Sigmoid colon (tissue), 7 donors: ENCODE measurements around the gene HS3ST6. TPM values are rescaled to one million over a fixed set of nuclear protein-coding genes. Genes with fewer than 3 reads are reported as not detected.
"Not testable (repeated sequence)": the region's sequence is repeated elsewhere in the genome, so short reads cannot be mapped to it uniquely, and the experiment has no call there.

Experiments used
- DNase-seq: peaks from one replicate; pipeline ENCODE4 v3.0.0-alpha.2; 2019
- H3K27ac ChIP-seq, 4 donors: fragments of 200-600 bp; sonication (generic); one replicate each; pipeline ENCODE4 v1.5.1; 2016 to 2019; ENCODE audit warnings: mild to moderate bottlenecking in 1 of 4
- H3K27me3 ChIP-seq, 3 donors: fragments of 200-600 bp; sonication (generic); one replicate each; pipeline ENCODE4 v1.5.1; 2019; ENCODE audit warnings: mild to moderate bottlenecking in 1 of 3
- H3K36me3 ChIP-seq, 4 donors: fragments of 200-600 bp; sonication (generic); one replicate each; pipeline ENCODE4 v1.5.1; 2016 to 2019
- H3K4me1 ChIP-seq, 4 donors: fragments of 200-600 bp; sonication (generic); one replicate each; pipeline ENCODE4 v1.5.1; 2017 to 2019
- H3K4me3 ChIP-seq, 4 donors: fragments of 200-600 bp; sonication (generic); one replicate each; pipeline ENCODE4 v1.5.1; 2017 to 2019; ENCODE audit warnings: mild to moderate bottlenecking in 2 of 4, moderate library complexity in 1 of 4
- H3K9me3 ChIP-seq, 4 donors: fragments of 200-600 bp in 3 of 4; sonication (generic) in 3 of 4; one replicate each; pipeline versions ENCODE4 v1.5.1 to v1.6.1; 2013 to 2019
- EP300 ChIP-seq, 4 donors: sonication (generic); formaldehyde crosslinking; IDR thresholded peaks; one replicate each; pipeline ENCODE4 v1.6.1; 2017; ENCODE audit warnings: antibody characterized with exemption in 4 of 4
- POLR2A ChIP-seq, 2 donors: fragments of 450-650 bp; IDR thresholded peaks; one replicate each; pipeline ENCODE4 v1.6.1; 2016; ENCODE audit warnings: antibody characterized with exemption in 2 of 2, mild to moderate bottlenecking in 2 of 2, moderate library complexity in 2 of 2
- POLR2AphosphoS5 ChIP-seq, 4 donors: sonication (generic); formaldehyde crosslinking; IDR thresholded peaks; one replicate each; pipeline ENCODE4 v1.6.1; 2017; ENCODE audit warnings: antibody characterized with exemption in 4 of 4
- WGBS, 2 donors: extraction: QIAGEN DNeasy Blood & Tissue Kit; methylation state at CpG; one replicate each; pipeline ENCODE4 v1.1.7; 2013; 5-methylcytosine and 5-hydroxymethylcytosine counted together
- intact Hi-C: fragments of 100-400 bp; cut with DNase I; formaldehyde crosslinking; loops from one replicate; pipeline ENCODE4 v1.15.1; 2023
- polyA plus RNA-seq, 3 donors: library from polyadenylated mRNA; stranded (reverse); fragments of 200-250 nt; gene quantifications; one replicate each; pipeline ENCODE4 v1.2.3, GENCODE V29; 2013
- total RNA-seq, 4 donors: library from RNA; depleted of rRNA; stranded (reverse); fragments of >200 nt; gene quantifications; one replicate each; pipeline ENCODE4 v1.1.0, GENCODE V29; 2016
- TF ChIP-seq, protein P1 (sequence below), 4 experiments: fragments of 450-650 bp in 3 of 4; fragments of 200-600 bp in 1 of 4; IDR thresholded peaks; one replicate each; pipeline ENCODE4 v1.5.1; 2016 to 2019; ENCODE audit warnings: antibody characterized with exemption in 4 of 4, mild to moderate bottlenecking in 3 of 4, moderate library complexity in 2 of 4
- donor health status: healthy with polysubstance abuse.
- donor health status: Bipolar disorder and iron deficiency.
- donor health status: healthy.

HS3ST6 gene
- total and polyA plus RNA-seq, 7 donors, result 0.09 to 6.0 TPM; not detected in 5

DNA sequence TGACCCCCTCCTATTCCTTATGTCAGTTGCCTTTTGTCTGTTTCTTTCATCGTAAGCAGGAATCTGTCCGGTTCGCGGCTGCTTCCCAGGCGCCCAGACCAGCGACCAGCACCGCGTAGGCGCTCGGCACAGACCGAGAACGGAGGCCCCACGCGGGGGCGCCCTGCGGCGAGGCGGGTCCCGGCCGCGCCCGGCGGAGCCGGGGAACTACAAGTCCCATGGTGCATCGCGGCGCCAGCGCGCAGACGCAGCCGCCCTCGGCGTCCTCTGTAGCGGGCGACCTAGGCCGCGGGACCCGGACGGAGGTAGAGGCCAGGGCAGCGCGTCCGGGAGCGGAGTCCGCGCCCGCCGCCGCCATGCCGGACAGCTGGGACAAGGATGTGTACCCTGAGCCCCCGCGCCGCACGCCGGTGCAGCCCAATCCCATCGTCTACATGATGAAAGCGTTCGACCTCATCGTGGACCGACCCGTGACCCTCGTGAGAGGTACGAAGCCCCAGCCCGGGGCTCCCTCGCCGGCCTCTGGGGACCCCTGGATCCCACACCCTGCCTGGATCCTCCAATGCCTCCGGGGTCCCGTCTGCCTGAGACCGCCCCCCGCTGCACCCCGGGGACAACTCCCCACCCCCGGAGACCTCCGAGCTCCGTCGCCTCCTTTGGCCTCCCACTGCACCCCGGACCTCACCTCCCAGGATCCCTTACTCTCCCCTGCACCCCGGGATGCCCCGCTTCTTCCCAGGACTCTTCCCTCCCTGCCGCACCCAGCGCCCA is 41.2 kb upstream of the HS3ST6 start, which contains the start of gene NDUFB10:
Gene NDUFB10, plus strand, starts transcription at position 270 of the 771 bp plus-strand sequence. Its CDS starts 87 bp downstream, at position 357.
- Histone ChIP-seq H3K9me3 (no peaks in the 10 kb centered on the region), H3K4me3 (peak within 1 kb of the TSS; percentile 79 to 88 (median 80)), H3K4me1 (peaks cover 0 to 34% (median 29%) of the 10 kb centered on the region in 4 donors), H3K27me3 (no peaks in the 10 kb centered on the region), H3K36me3 (peaks cover 12 to 27% (median 22%) of the 10 kb centered on the region in 4 donors), H3K27ac (peak within 1 kb of the TSS; percentile 89 to 93 (median 92))
- WGBS, 2 donors, result 1% methylated on average over 79 of the region's 79 CpGs
- intact Hi-C loops, result no loop called here
- DNase-seq, result peak; percentile 96
- TF ChIP-seq POLR2AphosphoS5 (IDR thresholded peaks at IDR 0.05) (peak; percentile 84 to 95 (median 94)), EP300 (IDR thresholded peaks at IDR 0.05) (no peak), POLR2A (IDR thresholded peaks at IDR 0.05) (peak; percentile 55 to 86)
- TF ChIP-seq, protein P1, sequence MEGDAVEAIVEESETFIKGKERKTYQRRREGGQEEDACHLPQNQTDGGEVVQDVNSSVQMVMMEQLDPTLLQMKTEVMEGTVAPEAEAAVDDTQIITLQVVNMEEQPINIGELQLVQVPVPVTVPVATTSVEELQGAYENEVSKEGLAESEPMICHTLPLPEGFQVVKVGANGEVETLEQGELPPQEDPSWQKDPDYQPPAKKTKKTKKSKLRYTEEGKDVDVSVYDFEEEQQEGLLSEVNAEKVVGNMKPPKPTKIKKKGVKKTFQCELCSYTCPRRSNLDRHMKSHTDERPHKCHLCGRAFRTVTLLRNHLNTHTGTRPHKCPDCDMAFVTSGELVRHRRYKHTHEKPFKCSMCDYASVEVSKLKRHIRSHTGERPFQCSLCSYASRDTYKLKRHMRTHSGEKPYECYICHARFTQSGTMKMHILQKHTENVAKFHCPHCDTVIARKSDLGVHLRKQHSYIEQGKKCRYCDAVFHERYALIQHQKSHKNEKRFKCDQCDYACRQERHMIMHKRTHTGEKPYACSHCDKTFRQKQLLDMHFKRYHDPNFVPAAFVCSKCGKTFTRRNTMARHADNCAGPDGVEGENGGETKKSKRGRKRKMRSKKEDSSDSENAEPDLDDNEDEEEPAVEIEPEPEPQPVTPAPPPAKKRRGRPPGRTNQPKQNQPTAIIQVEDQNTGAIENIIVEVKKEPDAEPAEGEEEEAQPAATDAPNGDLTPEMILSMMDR (IDR thresholded peaks at IDR 0.05), result peak in 3 of 4 experiments; percentile 18 to 57 (median 45)

DNA sequence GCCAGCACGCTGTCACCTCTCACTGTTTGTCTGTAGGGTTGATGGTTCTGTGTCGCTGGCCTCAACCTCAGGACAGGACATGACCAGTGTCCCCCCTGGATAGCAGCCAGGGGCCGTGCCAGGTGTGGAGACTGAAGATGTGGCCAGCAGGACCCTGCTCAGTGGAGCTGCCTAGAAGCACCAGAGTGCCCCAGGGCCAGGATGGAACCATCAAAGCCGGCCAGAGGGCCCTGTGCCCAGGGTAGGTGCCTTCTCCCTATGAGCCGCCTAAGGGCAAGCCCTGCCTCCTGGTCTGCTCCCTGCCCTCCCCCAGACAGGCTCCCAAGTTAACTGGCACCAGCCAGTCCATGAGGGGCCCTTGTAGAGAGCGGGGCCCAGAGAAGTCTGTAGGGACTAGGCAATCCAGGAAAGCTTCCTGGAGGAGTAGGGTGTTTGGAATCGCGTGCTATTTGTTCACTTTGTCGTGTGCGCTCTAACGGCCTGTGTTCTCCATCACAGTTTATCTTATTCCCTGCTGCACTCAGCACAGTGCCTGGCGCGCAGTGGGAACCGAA is 40.6 kb upstream of the HS3ST6 start:
- no peaks in the 10 kb centered on the region for H3K27me3 ChIP-seq
- no peak for TF ChIP-seq EP300 (IDR thresholded peaks at IDR 0.05)
- no peak for TF ChIP-seq POLR2A (IDR thresholded peaks at IDR 0.05)
- TF ChIP-seq, protein P1 (IDR thresholded peaks at IDR 0.05), result no peak
- no peak for TF ChIP-seq POLR2AphosphoS5 (IDR thresholded peaks at IDR 0.05)
- H3K27ac ChIP-seq, result peak overlapping the region; percentile 89 to 93 (median 92)
- peaks cover 0 to 30% (median 27%) of the 10 kb centered on the region in 4 donors for H3K4me1 ChIP-seq
- peak overlapping the region; percentile 79 to 88 (median 80) for H3K4me3 ChIP-seq
- no peak for DNase-seq
- intact Hi-C loops, result no loop called here
- 19 to 41% methylated on average over 14 of the region's 14 CpGs for WGBS, 2 donors
- peaks cover 12 to 26% (median 22%) of the 10 kb centered on the region in 4 donors for H3K36me3 ChIP-seq
- no peaks in the 10 kb centered on the region for H3K9me3 ChIP-seq

DNA sequence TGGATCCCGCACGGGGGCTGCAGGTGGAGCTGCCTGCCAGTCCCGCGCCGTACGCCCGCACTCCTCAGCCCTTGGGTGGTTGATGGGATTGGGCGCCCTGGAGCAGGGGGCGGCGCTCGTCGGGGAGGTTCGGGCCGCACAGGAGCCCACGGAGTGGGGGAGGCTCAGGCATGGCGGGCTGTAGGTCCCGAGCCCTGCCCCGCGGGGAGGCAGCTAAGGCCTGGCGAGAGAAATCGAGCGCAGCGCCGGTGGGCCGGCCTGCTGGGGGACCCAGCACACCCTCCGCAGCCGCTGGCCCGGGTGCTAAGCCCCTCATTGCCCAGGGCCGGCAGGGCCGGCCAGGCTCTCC is 39.9 kb upstream of the HS3ST6 start:
- H3K27me3 ChIP-seq, DNase-seq, H3K9me3 ChIP-seq, intact Hi-C loops, H3K27ac ChIP-seq, H3K4me3 ChIP-seq: not testable (repeated sequence)
- 75 to 79% methylated on average over 30 of the region's 30 CpGs for WGBS, 2 donors
- peaks cover 11 to 23% (median 21%) of the 10 kb centered on the region in 4 donors for H3K36me3 ChIP-seq
- H3K4me1 ChIP-seq, result peaks cover 0 to 25% (median 22%) of the 10 kb centered on the region in 4 donors

DNA sequence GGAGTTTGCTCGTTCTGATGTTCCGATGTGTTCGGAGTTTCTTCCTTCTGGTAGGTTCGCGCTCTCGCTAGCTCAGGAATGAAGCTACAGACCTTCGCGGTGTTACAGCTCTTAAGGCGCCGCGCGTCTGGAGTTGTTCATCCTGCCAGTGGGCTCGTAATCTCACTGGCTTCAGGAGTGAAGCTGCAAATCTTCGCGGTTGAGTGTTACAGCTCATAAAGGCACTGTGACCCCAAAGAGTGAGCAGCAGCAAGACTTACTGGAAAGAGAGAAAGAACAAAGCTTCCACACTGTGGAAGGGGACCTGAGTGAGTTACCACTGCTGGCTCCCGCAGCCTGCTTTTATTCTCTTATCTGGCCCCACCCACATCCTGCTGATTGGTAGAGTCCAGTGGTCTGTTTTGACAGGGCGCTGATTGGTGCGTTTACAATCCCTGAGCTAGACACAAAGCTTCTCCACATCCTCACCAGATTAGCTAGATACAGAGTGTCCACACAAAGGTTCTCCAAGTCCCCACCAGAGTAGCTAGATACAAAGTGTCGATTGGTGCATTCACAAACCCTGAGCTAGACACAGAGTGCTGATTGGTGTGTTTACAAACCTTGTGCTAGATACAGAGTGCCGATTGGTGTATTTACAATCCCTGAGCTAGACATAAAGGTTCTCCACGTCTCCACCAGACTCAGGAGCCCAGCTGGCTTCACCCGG is 39.4 kb upstream of the HS3ST6 start:
- 88 to 91% methylated on average over 21 of the region's 22 CpGs for WGBS, 2 donors
- Histone ChIP-seq H3K36me3 (peaks cover 6 to 17% (median 16%) of the 10 kb centered on the region in 4 donors), H3K4me1 (peaks cover 0 to 25% (median 21%) of the 10 kb centered on the region in 4 donors)
- H3K27ac ChIP-seq, H3K9me3 ChIP-seq, H3K27me3 ChIP-seq, H3K4me3 ChIP-seq, DNase-seq, intact Hi-C loops: not testable (repeated sequence)

DNA sequence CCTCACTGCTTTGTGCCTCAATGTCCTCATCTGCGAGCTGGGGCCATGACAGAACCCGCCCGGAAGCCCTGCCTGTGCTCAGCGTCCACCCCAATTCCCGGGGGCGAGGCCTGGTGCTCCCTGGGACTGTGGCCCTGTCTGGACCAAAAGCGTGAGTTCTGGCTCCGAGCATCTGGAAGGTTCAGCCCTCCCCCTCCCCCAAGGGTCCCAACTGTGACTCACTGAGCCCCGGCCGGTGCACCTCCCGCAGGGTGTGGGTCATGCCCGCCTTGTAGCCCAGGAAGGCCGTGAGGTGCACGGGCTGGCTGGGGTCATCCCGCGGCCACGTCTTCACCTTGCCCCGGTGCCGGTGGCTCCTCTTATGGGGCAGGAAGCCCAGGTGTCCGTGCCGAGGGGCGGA is 35.5 kb upstream of the HS3ST6 start:
- Histone ChIP-seq H3K36me3 (no peaks in the 10 kb centered on the region), H3K27ac (no peak overlapping the region), H3K4me3 (no peak overlapping the region), H3K4me1 (peaks cover 0 to 2% (median 1%) of the 10 kb centered on the region in 4 donors), H3K9me3 (no peaks in the 10 kb centered on the region), H3K27me3 (no peaks in the 10 kb centered on the region)
- TF ChIP-seq, protein P1 (IDR thresholded peaks at IDR 0.05), result no peak
- TF ChIP-seq POLR2AphosphoS5 (IDR thresholded peaks at IDR 0.05) (no peak), POLR2A (IDR thresholded peaks at IDR 0.05) (no peak), EP300 (IDR thresholded peaks at IDR 0.05) (no peak)
- intact Hi-C loops, result no loop called here
- 92 to 93% methylated on average over 22 of the region's 22 CpGs for WGBS, 2 donors
- no peak for DNase-seq
